ENCODE data around the gene B4GAT1.
A peak's percentile ranks its signal among the peaks of the same experiment; 100 is the strongest.

The B4GAT1 gene

DNA sequence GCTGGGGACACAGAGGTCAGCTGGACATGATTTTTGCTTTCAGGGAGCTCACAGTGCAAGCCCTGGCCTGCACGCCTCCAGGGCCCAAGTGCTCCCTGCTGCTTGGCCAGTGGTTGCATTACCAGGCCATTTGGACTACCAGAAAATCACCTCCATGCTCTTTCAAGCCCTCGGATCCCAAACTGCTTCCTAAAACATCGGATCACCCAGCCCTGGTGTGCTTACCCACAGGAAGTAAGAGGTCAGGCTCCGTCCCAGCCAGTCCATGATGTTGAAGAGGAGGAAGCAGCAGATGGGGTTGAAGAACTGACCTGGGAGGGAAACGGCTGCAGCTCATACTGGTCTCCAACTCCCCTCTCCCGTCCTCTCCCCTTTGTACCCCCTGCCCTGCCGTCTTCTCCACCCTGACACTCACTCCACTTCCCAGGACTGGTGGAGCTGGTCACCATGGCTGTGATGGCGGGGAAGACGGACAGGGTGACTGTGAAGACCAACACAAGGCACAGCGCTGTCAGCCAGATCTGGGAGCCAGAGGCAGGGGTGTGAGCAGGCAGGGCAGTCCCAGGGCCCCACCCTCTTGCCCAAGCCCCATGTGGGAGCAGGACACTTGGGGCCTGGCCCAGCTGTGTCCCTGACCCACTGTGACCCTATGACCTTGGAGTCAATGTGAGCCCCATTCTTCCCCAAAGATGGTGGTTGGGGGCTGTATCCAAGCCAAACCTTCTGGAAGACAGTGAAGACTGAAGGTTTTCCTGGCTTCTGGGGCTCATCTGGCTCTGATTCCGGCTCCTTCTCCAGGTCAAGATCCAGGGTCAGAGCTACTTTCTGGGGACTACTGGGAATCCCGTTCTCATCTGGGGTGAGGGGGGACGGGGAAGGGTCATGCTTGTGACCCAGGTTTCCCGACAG is 18.5 kb upstream of the B4GAT1 start:
- Histone ChIP-seq H3K4me2 (ENCODE audit: low read length) (no peak overlapping the region), H3K27me3 (ENCODE audit: control insufficient read depth, insufficient read depth, low read length) (no peaks in the 10 kb centered on the region), H3K27ac (no peak overlapping the region), H3K79me2 (no peaks in the 10 kb centered on the region), H2AFZ (no peak overlapping the region), H3K36me3 (ENCODE audit: control insufficient read depth, insufficient read depth, low read length) (no peaks in the 10 kb centered on the region), H3K9me3 (ENCODE audit: control insufficient read depth, low read length) (no peaks in the 10 kb centered on the region), H3K4me1 (no peaks in the 10 kb centered on the region), H3K9ac (no peak overlapping the region), H3K4me3 (ENCODE audit: low read depth, low read length) (no peak overlapping the region)
- TF ChIP-seq, protein P1, sequence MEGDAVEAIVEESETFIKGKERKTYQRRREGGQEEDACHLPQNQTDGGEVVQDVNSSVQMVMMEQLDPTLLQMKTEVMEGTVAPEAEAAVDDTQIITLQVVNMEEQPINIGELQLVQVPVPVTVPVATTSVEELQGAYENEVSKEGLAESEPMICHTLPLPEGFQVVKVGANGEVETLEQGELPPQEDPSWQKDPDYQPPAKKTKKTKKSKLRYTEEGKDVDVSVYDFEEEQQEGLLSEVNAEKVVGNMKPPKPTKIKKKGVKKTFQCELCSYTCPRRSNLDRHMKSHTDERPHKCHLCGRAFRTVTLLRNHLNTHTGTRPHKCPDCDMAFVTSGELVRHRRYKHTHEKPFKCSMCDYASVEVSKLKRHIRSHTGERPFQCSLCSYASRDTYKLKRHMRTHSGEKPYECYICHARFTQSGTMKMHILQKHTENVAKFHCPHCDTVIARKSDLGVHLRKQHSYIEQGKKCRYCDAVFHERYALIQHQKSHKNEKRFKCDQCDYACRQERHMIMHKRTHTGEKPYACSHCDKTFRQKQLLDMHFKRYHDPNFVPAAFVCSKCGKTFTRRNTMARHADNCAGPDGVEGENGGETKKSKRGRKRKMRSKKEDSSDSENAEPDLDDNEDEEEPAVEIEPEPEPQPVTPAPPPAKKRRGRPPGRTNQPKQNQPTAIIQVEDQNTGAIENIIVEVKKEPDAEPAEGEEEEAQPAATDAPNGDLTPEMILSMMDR (IDR thresholded peaks at IDR 0.05) = no peak

GRCh38 chr11:66365166-66365565 is 17.7 kb upstream of the B4GAT1 start:
- H3K4me2 ChIP-seq (ENCODE audit: low read length) = no peak overlapping the region
- TF ChIP-seq, protein P1 (IDR thresholded peaks at IDR 0.05) = no peak
- H3K9ac ChIP-seq = no peak overlapping the region
- H3K4me1 ChIP-seq = no peaks in the 10 kb centered on the region
- H3K27ac ChIP-seq = no peak overlapping the region
- no peak overlapping the region for H2AFZ ChIP-seq
- no peaks in the 10 kb centered on the region for H3K9me3 ChIP-seq (ENCODE audit: control insufficient read depth, low read length)
- no peaks in the 10 kb centered on the region for H3K79me2 ChIP-seq
- H3K36me3 ChIP-seq (ENCODE audit: control insufficient read depth, insufficient read depth, low read length) = no peaks in the 10 kb centered on the region
- no peaks in the 10 kb centered on the region for H3K27me3 ChIP-seq (ENCODE audit: control insufficient read depth, insufficient read depth, low read length)
- no peak overlapping the region for H3K4me3 ChIP-seq (ENCODE audit: low read depth, low read length)

DNA sequence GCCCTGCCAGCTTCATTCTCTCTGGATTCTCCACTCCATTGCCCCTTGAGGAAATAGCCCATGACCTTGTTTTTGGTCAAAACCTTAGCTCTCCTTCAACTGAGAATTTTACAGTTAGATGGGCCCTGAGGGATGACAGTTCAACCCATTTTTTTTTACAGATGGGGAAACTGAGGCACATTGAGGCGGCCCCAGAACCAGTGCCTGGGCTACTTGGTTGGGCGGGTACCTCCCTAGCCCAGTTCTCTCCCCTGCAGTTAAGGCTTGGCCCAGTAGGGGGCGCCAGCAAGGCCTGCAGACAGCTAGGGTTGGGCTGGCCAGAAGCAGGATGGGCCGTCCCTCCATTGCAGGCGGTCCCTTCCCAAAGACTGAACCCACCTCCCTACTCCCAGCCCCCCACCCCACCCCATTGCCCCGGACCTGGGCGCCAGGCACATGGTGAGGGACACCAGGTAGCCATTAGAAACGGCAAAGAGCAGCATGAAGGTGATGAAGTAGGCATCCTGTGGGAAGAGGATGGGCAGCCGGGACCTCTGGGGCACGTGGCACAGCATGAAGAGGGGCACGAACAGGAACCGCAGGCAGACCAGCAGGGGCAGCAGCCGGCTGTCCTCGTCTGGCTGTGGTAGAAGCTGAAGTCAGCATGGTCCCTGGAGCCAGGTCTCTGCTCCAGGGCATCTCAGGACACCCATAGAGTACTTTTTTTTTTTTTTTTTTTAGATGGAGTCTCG is 16.5 kb upstream of the B4GAT1 start:
- H2AFZ ChIP-seq = no peak overlapping the region
- H3K79me2 ChIP-seq = no peaks in the 10 kb centered on the region
- no peaks in the 10 kb centered on the region for H3K36me3 ChIP-seq (ENCODE audit: control insufficient read depth, insufficient read depth, low read length)
- no peak overlapping the region for H3K4me3 ChIP-seq (ENCODE audit: low read depth, low read length)
- H3K9me3 ChIP-seq (ENCODE audit: control insufficient read depth, low read length) = no peaks in the 10 kb centered on the region
- no peak overlapping the region for H3K27ac ChIP-seq
- H3K4me2 ChIP-seq (ENCODE audit: low read length) = no peak overlapping the region
- no peak overlapping the region for H3K9ac ChIP-seq
- TF ChIP-seq, protein P1 (IDR thresholded peaks at IDR 0.05) = peak; percentile 28
- no peaks in the 10 kb centered on the region for H3K4me1 ChIP-seq
- no peaks in the 10 kb centered on the region for H3K27me3 ChIP-seq (ENCODE audit: control insufficient read depth, insufficient read depth, low read length)

- H3K4me3 ChIP-seq (ENCODE audit: low read depth, low read length) = no peak overlapping the region
- H3K9ac ChIP-seq = no peak overlapping the region
- H3K4me1 ChIP-seq = no peaks in the 10 kb centered on the region
- no peak overlapping the region for H2AFZ ChIP-seq
- H3K36me3 ChIP-seq (ENCODE audit: control insufficient read depth, insufficient read depth, low read length) = no peaks in the 10 kb centered on the region
- no peaks in the 10 kb centered on the region for H3K27me3 ChIP-seq (ENCODE audit: control insufficient read depth, insufficient read depth, low read length)
- H3K27ac ChIP-seq = no peak overlapping the region
- no peaks in the 10 kb centered on the region for H3K79me2 ChIP-seq
- H3K4me2 ChIP-seq (ENCODE audit: low read length) = no peak overlapping the region
- TF ChIP-seq, protein P1 (IDR thresholded peaks at IDR 0.05) = no peak
- H3K9me3 ChIP-seq (ENCODE audit: control insufficient read depth, low read length) = no peaks in the 10 kb centered on the region
Measured at GRCh38 chr11:66363187-66363601, 15.8 kb upstream of the B4GAT1 start.

Data from parathyroid adenoma (tissue), 2 donors.